HepG2 (cell line): ENCODE data around the gene COL4A3. TPM values are rescaled to one million over a fixed set of nuclear protein-coding genes. Genes with fewer than 3 reads are reported as not detected.

Experiments used
- ATAD3A ChIP-seq: sonication (generic); formaldehyde crosslinking; IDR thresholded peaks from 2 replicates; pipeline ENCODE4 v1.4.0; 2020; ENCODE audit warnings: missing genetic modification reagents
- HNRNPK ChIP-seq: fragments of 200-400 bp; formaldehyde crosslinking; IDR thresholded peaks from 2 replicates; pipeline ENCODE4 v1.6.1; 2018; ENCODE audit warnings: low read length, low read depth, moderate library complexity, mild to moderate bottlenecking; ENCODE audit not compliant: poor library complexity, severe bottlenecking
- SETDB1 ChIP-seq: sonication (generic); formaldehyde crosslinking; IDR thresholded peaks from 2 replicates; pipeline ENCODE4 v1.5.1; 2020; ENCODE audit warnings: missing genetic modification reagents, mild to moderate bottlenecking, borderline replicate concordance
- ZNF318 ChIP-seq: sonication (generic); formaldehyde crosslinking; IDR thresholded peaks from 2 replicates; pipeline ENCODE4 v1.4.0; 2020; ENCODE audit warnings: mild to moderate bottlenecking, missing genetic modification reagents
- ZNF407 ChIP-seq: sonication (generic); formaldehyde crosslinking; IDR thresholded peaks from one replicate; pipeline ENCODE4 v1.5.1; 2020; ENCODE audit warnings: mild to moderate bottlenecking, missing genetic modification reagents; ENCODE audit errors: not compliant biosample characterization
- ZNF574 ChIP-seq: sonication (generic); formaldehyde crosslinking; IDR thresholded peaks from 2 replicates; pipeline ENCODE4 v1.4.0; 2020; ENCODE audit warnings: missing genetic modification reagents
- ZNF674 ChIP-seq: sonication (generic); formaldehyde crosslinking; IDR thresholded peaks from 2 replicates; pipeline ENCODE4 v1.5.0; 2020; ENCODE audit warnings: low read depth, mild to moderate bottlenecking, missing genetic modification reagents
- polyA plus RNA-seq, 8 experiments: library from polyadenylated mRNA; depleted of rRNA in 3 of 8; stranded (reverse) in 7 of 8; unstranded in 1 of 8; fragments of >200 nt; fragmentation: Illumina TruSeq in 4 of 8; extraction: Trizol in 4 of 8; gene quantifications; 2 replicates each; pipeline versions ENCODE4 v1.2.1 to v1.2.3, GENCODE V29; 2011 to 2016; ENCODE audit warnings: low read depth in 4 of 8, missing spikeins in 1 of 8, mixed read lengths in 1 of 8; ENCODE audit not compliant: insufficient read depth in 1 of 8
- total RNA-seq, 5 experiments: library from RNA; depleted of rRNA; stranded (reverse); fragments of >200 nt; fragmentation: Illumina TruSeq; extraction: Trizol; gene quantifications; 2 replicates each; pipeline ENCODE4 v1.2.3, GENCODE V29; 2016; ENCODE audit warnings: low read depth in 1 of 5

COL4A3 gene
- total and polyA plus RNA-seq, 2 of the 13 experiments (the other 11 are each of a cell fraction or from before 2014, with no cell fraction given) = 0.02 TPM; not detected in 1

- peak; percentile 91 for TF ChIP-seq ZNF318 (CRISPR knock-in tag)
- TF ChIP-seq SETDB1 (CRISPR knock-in tag) = no peak; the same call in 1 of the 2 replicates
- peak; percentile 87 for TF ChIP-seq ZNF407 (CRISPR knock-in tag)
- peak; percentile 34 for TF ChIP-seq HNRNPK
- peak; percentile 92 for TF ChIP-seq ZNF674 (CRISPR knock-in tag)
- TF ChIP-seq ZNF574 = peak; percentile 97
- no peak for TF ChIP-seq ATAD3A
These were observed 160.8 kb downstream of the COL4A3 start, which contains the start of gene MFF (continued) for GRCh38 chr2:227324995-227325838.
